ENCODE results near the gene ADAP1. TPM values are rescaled to one million over a fixed set of nuclear protein-coding genes. Genes with fewer than 3 reads are reported as not detected.

The ADAP1 gene
- total and polyA plus RNA-seq, 9 donors = 0.52 to 16.4 (median 3.5) TPM

GRCh38 chr7:970744-971143, 16.3 kb upstream of the ADAP1 start:
- 86 to 88% (median 87%) methylated on average over 6 of the region's 6 CpGs for WGBS, 3 donors
- Histone ChIP-seq H3K27ac (no peak overlapping the region), H3K4me3 (no peak overlapping the region), H3K4me1 (ENCODE audit: insufficient read depth) (peaks cover 6% of the 10 kb centered on the region), H3K27me3 (no peaks in the 10 kb centered on the region), H3K36me3 (no peaks in the 10 kb centered on the region), H3K9me3 (no peaks in the 10 kb centered on the region)
- TF ChIP-seq POLR2A (IDR thresholded peaks at IDR 0.05) (no peak), EP300 (IDR thresholded peaks at IDR 0.05) (no peak)
- TF ChIP-seq, protein P1, sequence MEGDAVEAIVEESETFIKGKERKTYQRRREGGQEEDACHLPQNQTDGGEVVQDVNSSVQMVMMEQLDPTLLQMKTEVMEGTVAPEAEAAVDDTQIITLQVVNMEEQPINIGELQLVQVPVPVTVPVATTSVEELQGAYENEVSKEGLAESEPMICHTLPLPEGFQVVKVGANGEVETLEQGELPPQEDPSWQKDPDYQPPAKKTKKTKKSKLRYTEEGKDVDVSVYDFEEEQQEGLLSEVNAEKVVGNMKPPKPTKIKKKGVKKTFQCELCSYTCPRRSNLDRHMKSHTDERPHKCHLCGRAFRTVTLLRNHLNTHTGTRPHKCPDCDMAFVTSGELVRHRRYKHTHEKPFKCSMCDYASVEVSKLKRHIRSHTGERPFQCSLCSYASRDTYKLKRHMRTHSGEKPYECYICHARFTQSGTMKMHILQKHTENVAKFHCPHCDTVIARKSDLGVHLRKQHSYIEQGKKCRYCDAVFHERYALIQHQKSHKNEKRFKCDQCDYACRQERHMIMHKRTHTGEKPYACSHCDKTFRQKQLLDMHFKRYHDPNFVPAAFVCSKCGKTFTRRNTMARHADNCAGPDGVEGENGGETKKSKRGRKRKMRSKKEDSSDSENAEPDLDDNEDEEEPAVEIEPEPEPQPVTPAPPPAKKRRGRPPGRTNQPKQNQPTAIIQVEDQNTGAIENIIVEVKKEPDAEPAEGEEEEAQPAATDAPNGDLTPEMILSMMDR (IDR thresholded peaks at IDR 0.05) = no peak
- DNase-seq = no peak
- intact Hi-C loops (cut with DNase I) = no loop called here

DNA sequence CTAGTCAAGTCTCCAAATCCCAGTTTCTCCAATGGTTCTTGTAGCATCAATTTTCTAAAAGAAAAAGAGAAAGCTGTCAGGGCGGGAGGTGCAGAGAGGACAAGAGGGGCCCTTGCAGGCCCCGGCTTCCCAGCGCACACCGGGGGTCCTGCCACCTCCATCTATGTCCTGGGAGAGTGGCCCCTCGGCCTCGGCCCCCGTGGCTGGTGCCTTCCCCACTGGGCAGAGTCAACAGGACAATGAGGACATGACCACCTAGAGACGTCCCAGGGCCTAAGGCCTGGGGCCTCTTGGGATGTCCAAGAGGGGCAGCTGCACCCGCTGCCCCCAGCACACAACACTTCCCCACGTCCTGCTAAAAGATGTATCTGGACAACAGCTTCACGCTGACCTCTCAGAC, 14.9 kb upstream of the ADAP1 start:
- no peak overlapping the region for H3K27ac ChIP-seq
- DNase-seq = no peak
- peaks cover 12% of the 10 kb centered on the region for H3K4me1 ChIP-seq (ENCODE audit: insufficient read depth)
- TF ChIP-seq EP300 (IDR thresholded peaks at IDR 0.05) (no peak), POLR2A (IDR thresholded peaks at IDR 0.05) (no peak)
- TF ChIP-seq, protein P1 (IDR thresholded peaks at IDR 0.05) = no peak
- no peaks in the 10 kb centered on the region for H3K27me3 ChIP-seq
- WGBS, 3 donors = 91 to 95% (median 94%) methylated on average over 11 of the region's 11 CpGs
- no peaks in the 10 kb centered on the region for H3K36me3 ChIP-seq
- no peaks in the 10 kb centered on the region for H3K9me3 ChIP-seq
- H3K4me3 ChIP-seq = no peak overlapping the region
- intact Hi-C loops (cut with DNase I) = no loop called here

- intact Hi-C loops (cut with DNase I) = no loop called here
- H3K36me3 ChIP-seq = no peaks in the 10 kb centered on the region
- no peak for DNase-seq
- no peaks in the 10 kb centered on the region for H3K27me3 ChIP-seq
- H3K4me1 ChIP-seq (ENCODE audit: insufficient read depth) = peaks cover 14% of the 10 kb centered on the region
- no peaks in the 10 kb centered on the region for H3K9me3 ChIP-seq
- 85 to 86% (median 86%) methylated on average over 24 of the region's 24 CpGs for WGBS, 3 donors
- H3K27ac ChIP-seq = no peak overlapping the region
- no peak for TF ChIP-seq EP300 (IDR thresholded peaks at IDR 0.05)
- TF ChIP-seq, protein P1 (IDR thresholded peaks at IDR 0.05) = no peak
- TF ChIP-seq POLR2A (IDR thresholded peaks at IDR 0.05) = no peak
- H3K4me3 ChIP-seq = no peak overlapping the region
Measured at GRCh38 chr7:968205-969105, 14.0 kb upstream of the ADAP1 start.

DNA sequence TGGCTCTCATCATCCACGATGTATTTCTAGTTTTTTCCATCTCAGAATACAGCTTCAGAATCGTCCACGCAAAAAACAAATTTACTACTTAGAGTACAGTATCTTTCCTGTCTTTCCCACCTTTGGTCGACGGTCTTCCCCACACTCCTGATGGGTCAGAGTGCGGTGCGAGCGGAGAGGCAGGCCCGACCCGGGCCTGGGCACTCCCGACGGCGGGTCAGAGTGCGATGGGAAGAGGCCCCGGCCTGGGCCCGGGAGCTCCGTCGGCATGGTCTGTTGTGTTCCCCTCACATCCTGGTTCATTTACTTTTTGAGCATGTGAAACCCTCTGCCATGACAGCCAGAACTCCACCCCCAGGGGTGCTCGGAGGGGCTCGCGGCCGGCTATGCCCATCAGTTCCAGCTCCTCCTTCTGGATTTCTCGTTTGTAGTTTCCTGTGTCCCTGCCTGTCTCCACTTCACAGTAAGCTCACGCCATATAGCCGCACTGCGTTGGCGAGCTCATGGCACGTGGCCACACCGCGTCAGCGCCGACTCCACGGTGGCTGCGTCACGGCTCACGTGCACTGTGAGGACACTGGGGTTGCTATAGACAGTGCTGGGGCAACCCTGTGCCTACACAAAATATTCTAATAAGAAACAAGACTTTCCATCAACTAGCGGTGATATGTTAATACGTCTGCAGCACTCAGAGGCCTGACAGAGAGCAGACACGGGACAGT, 13.0 kb upstream of the ADAP1 start:
- TF ChIP-seq EP300 (IDR thresholded peaks at IDR 0.05) = no peak
- TF ChIP-seq POLR2A (IDR thresholded peaks at IDR 0.05) = no peak
- TF ChIP-seq, protein P1 (IDR thresholded peaks at IDR 0.05) = no peak
- H3K4me3 ChIP-seq = no peak overlapping the region
- WGBS, 3 donors = 87 to 91% (median 89%) methylated on average over 39 of the region's 39 CpGs
- no peaks in the 10 kb centered on the region for H3K9me3 ChIP-seq
- no peaks in the 10 kb centered on the region for H3K36me3 ChIP-seq
- H3K27ac ChIP-seq = no peak overlapping the region
- peaks cover 16% of the 10 kb centered on the region for H3K4me1 ChIP-seq (ENCODE audit: insufficient read depth)
- no peaks in the 10 kb centered on the region for H3K27me3 ChIP-seq
- DNase-seq = no peak
- intact Hi-C loops (cut with DNase I) = no loop called here
